ENCODE data around the gene WRNIP1. TPM values are rescaled to one million over a fixed set of nuclear protein-coding genes. Genes with fewer than 3 reads are reported as not detected.

Gene WRNIP1
- 70.6 and 78.6 TPM in 2 replicates for total RNA-seq

GRCh38 chr6:2765166-2765895, at the start of gene WRNIP1:
Gene WRNIP1, plus strand, starts transcription at chr6:2765393. Its CDS starts 230 bp downstream, at chr6:2765623.

DNA sequence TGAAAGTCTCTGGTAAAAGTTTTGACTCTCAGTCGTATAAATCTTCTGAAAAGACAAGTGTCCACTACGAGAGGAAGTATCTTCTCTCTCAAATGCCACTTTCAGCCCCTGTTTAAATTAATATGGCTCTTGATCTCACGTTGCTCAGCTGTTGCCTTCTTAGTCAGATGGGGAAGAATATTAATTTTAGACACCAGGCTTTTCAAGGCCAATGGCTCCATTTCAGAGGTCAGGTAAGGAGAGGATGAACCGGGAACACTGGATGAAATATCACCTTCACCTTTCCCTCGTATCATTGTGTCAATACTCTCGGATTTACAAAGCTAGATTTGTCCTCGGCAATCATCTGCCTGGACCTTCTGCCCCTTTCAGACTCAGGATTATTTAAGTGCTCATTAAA, 14.4 kb upstream of the WRNIP1 start, which contains the start of gene MYLK4:
Gene MYLK4 (minus strand): TSS at position 91 of the 400 bp plus-strand sequence. CDS start 1,628 bp downstream, outside the sequence.

Other genes starting within 250 kb of the WRNIP1 start
- gene MYLK4, start 14.5 kb upstream of the WRNIP1 start, total RNA-seq, result 0.21 TPM in 1 of 2 replicates, not detected in the other
- gene SERPINB1, start 76.5 kb downstream of the WRNIP1 start, total RNA-seq, result 203 and 299 TPM in 2 replicates
- 8.1 and 9.8 TPM in 2 replicates for gene SERPINB9, start 137.9 kb downstream of the WRNIP1 start, total RNA-seq
- 64.1 and 76.5 TPM in 2 replicates for gene SERPINB6, start 206.2 kb downstream of the WRNIP1 start, total RNA-seq
- gene NQO2, start 234.5 kb downstream of the WRNIP1 start, total RNA-seq, result 24.8 and 39.9 TPM in 2 replicates